Smooth muscle cell (in vitro differentiated cells): ENCODE data around the gene ZNF646. TPM values are rescaled to one million over a fixed set of nuclear protein-coding genes. Genes with fewer than 3 reads are reported as not detected.

Experiments
- DNase-seq: peaks from one replicate; lab custom pipeline; 2025; ENCODE audit not compliant: unreplicated experiment; lab: John Stamatoyannopoulos, UW
- H2AFZ ChIP-seq: fragments of 200-600 bp; sonication (generic); 2 replicates; pipeline ENCODE4 v1.6.0; 2016; ENCODE audit warnings: antibody characterized with exemption, low read depth, mild to moderate bottlenecking
- H3F3A ChIP-seq: fragments of 200-600 bp; sonication (generic); 2 replicates; pipeline ENCODE4 v1.6.0; 2017; ENCODE audit warnings: antibody characterized with exemption, low read depth
- H3K27ac ChIP-seq: fragments of 200-600 bp; sonication (generic); 2 replicates; pipeline ENCODE4 v1.5.1; 2016; ENCODE audit warnings: low read depth, mild to moderate bottlenecking
- H3K27me3 ChIP-seq: fragments of 200-600 bp; sonication (generic); 2 replicates; pipeline ENCODE4 v1.6.1; 2016; ENCODE audit warnings: low read depth, mild to moderate bottlenecking
- H3K36me3 ChIP-seq: fragments of 200-600 bp; sonication (generic); 2 replicates; pipeline ENCODE4 v1.5.1; 2016; ENCODE audit warnings: low read depth
- H3K4me1 ChIP-seq: fragments of 200-600 bp; sonication (generic); 2 replicates; pipeline ENCODE4 v1.5.1; 2016; ENCODE audit warnings: low read depth
- H3K4me2 ChIP-seq: fragments of 200-600 bp; sonication (generic); 2 replicates; pipeline ENCODE4 v1.6.0; 2016; ENCODE audit warnings: mild to moderate bottlenecking
- H3K4me3 ChIP-seq: fragments of 200-600 bp; sonication (generic); 2 replicates; pipeline ENCODE4 v1.5.1; 2016; ENCODE audit warnings: mild to moderate bottlenecking
- H3K79me2 ChIP-seq: fragments of 200-600 bp; sonication (generic); 2 replicates; pipeline ENCODE4 v1.6.0; 2016; ENCODE audit warnings: low read depth, mild to moderate bottlenecking
- H3K9ac ChIP-seq: fragments of 200-600 bp; sonication (generic); 2 replicates; pipeline ENCODE4 v1.6.0; 2016; ENCODE audit warnings: low read depth
- H3K9me3 ChIP-seq: fragments of 200-600 bp; sonication (generic); replicated peaks from 2 replicates; pipeline ENCODE4 v1.5.1; 2016; ENCODE audit warnings: low read depth
- H4K20me1 ChIP-seq: fragments of 200-600 bp; sonication (generic); 2 replicates; pipeline ENCODE4 v1.6.0; 2016; ENCODE audit warnings: low read depth
- CTCF ChIP-seq: fragments of 200-600 bp; sonication (generic); IDR thresholded peaks from 2 replicates; pipeline ENCODE4 v1.5.1; 2017; ENCODE audit warnings: borderline replicate concordance, mild to moderate bottlenecking, antibody characterized with exemption; ENCODE audit not compliant: insufficient read depth, poor library complexity, severe bottlenecking
- WGBS: methylation state at CpG from one replicate; pipeline ENCODE4 v1.1.7; 2016; ENCODE audit warnings: low lambda C conversion rate; 5-methylcytosine and 5-hydroxymethylcytosine counted together
- polyA plus RNA-seq: library from polyadenylated mRNA; unstranded; fragments of >200 nt; fragmentation: Nextera tagmentation; extraction: Ambion mirVana; gene quantifications from 2 replicates; pipeline ENCODE4 v1.2.1, GENCODE V29; 2016
- total RNA-seq: library from RNA; depleted of rRNA; stranded (reverse); fragments of >200 nt; gene quantifications from 2 replicates; pipeline ENCODE4 v1.2.3, GENCODE V29; 2014

Gene ZNF646
- total and polyA plus RNA-seq, 2 experiments from 2014 or later = 5.7 to 7.3 TPM

DNA sequence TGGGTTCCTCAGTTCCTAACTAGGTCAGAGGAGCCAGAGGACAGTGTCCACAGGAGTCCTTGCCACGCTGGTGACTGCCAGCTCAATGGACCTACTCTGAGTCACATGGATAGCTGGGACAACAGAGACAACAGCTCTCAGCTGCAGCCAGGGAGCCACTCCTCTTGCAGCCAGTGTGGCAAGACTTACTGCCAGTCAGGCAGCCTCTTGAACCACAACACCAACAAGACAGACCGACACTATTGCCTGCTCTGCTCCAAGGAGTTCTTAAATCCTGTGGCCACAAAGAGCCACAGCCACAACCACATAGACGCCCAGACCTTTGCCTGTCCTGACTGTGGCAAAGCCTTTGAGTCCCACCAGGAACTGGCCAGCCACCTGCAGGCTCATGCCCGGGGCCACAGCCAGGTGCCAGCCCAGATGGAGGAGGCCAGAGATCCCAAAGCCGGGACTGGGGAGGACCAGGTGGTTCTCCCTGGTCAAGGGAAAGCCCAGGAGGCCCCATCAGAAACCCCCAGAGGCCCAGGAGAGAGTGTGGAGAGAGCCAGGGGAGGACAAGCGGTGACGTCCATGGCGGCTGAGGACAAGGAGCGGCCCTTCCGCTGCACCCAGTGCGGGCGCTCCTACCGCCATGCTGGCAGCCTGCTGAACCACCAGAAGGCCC lies 6.7 kb downstream of the ZNF646 start:
- no peak for TF ChIP-seq CTCF
- no peak overlapping the region for H3K4me3 ChIP-seq
- H3K27ac ChIP-seq = no peak overlapping the region
- no peaks in the 10 kb centered on the region for H3K4me1 ChIP-seq
- H3K36me3 ChIP-seq = no peaks in the 10 kb centered on the region
- H2AFZ ChIP-seq = no peak overlapping the region
- no peak overlapping the region for H3K4me2 ChIP-seq
- 99% methylated on average over 13 of the region's 13 CpGs for WGBS
- H3K79me2 ChIP-seq = peaks cover 21% of the 10 kb centered on the region
- no peaks in the 10 kb centered on the region for H3K9me3 ChIP-seq
- no peak for DNase-seq
- H3F3A ChIP-seq = no peaks in the 10 kb centered on the region
- H4K20me1 ChIP-seq = peaks cover 29% of the 10 kb centered on the region
- H3K27me3 ChIP-seq = no peaks in the 10 kb centered on the region
- no peak overlapping the region for H3K9ac ChIP-seq

DNA sequence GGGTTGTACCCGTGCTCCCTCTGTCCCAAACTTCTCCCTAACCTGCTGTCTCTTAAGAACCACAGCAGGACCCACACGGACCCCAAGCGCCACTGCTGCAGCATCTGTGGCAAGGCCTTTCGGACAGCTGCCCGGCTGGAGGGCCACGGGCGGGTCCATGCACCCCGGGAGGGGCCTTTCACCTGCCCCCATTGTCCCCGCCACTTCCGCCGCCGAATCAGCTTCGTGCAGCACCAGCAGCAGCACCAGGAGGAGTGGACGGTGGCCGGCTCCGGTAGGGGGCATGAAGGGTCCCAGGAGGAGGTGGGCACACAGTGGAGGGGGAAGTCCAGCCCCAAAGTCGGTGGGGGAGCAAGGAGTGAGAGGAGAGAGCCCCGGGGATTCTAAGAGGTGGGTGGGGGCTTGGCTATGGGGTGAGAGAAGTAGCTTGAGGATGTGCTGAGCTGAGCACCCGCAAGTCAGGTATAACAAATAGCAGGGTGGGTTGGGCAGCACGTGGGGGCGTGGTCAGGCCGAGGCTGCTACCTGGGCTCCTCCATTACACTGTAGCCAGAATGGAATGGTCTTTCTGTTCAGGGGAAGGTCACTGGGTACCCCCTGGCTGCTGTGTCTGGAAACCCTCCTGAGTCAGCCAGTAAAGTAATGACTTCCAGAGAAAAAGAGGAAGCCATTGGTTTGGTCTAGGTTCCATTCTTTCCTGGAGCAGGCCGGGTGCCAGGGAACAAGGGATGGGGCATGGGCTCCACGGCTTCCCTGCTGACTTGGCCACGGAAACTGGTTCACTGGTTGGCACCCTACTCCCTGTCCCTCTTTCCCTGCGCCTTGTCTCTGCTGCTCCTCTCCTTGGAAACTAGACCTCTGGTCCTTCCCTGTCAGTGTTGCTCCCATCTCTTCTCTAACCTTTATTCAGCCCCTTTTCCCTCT lies 7.5 kb downstream of the ZNF646 start:
- H3K9ac ChIP-seq = no peak overlapping the region
- H3K79me2 ChIP-seq = peaks cover 17% of the 10 kb centered on the region
- no peak overlapping the region for H3K4me3 ChIP-seq
- no peaks in the 10 kb centered on the region for H3K4me1 ChIP-seq
- 94% methylated on average over 25 of the region's 26 CpGs for WGBS
- no peak overlapping the region for H3K4me2 ChIP-seq
- no peaks in the 10 kb centered on the region for H3K36me3 ChIP-seq
- peaks cover 29% of the 10 kb centered on the region for H4K20me1 ChIP-seq
- H3K27ac ChIP-seq = no peak overlapping the region
- no peaks in the 10 kb centered on the region for H3K27me3 ChIP-seq
- no peak overlapping the region for H2AFZ ChIP-seq
- no peak for TF ChIP-seq CTCF
- H3K9me3 ChIP-seq = no peaks in the 10 kb centered on the region
- no peaks in the 10 kb centered on the region for H3F3A ChIP-seq
- DNase-seq = no peak

DNA sequence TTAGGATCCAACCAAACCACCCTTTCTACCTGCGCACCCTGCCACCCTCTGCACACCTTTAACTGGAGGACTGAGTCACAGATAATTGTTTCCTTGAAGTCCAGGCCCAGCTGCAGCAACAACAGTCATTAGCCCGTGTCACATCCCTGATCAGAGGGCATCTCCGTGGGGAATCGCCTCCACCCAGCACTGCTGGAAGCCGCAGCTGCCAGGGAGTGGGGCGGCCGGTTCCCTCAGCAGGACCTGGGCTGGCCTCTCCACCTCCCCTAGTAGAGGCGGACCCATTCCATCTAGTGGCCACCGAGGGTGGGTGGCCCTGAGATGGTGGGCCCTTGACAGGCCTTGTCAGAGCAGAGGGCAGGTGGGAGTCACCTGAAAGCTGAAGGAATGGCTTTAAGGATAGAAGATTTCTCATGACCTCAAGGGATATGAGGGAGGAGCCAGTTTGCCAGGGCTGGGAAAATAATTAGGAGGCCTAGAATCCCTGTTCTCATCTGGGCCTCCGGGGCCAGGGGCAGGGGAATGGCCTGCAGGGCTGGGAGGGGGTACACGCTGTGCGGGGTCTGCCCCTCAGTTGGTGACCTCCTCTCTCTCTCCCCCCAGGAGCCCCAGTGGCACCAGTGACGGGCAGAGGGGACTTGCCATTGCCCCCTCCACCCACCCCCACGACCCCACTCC lies 8.3 kb downstream of the ZNF646 start:
- no peak for DNase-seq
- H3K36me3 ChIP-seq = no peaks in the 10 kb centered on the region
- no peak overlapping the region for H2AFZ ChIP-seq
- no peak overlapping the region for H3K9ac ChIP-seq
- H3K4me2 ChIP-seq = no peak overlapping the region
- H3K79me2 ChIP-seq = peaks cover 16% of the 10 kb centered on the region
- H3F3A ChIP-seq = no peaks in the 10 kb centered on the region
- no peaks in the 10 kb centered on the region for H3K27me3 ChIP-seq
- H3K9me3 ChIP-seq = no peaks in the 10 kb centered on the region
- no peak for TF ChIP-seq CTCF
- WGBS = 85% methylated on average over 12 of the region's 14 CpGs
- H3K4me3 ChIP-seq = no peak overlapping the region
- peaks cover 29% of the 10 kb centered on the region for H4K20me1 ChIP-seq
- H3K4me1 ChIP-seq = no peaks in the 10 kb centered on the region
- no peak overlapping the region for H3K27ac ChIP-seq
